Esophagus squamous epithelium (tissue), 4 donors: ENCODE results near the gene KCNB1.
A peak's percentile ranks its signal among the peaks of the same experiment; 100 is the strongest.

Experiments
- CTCF ChIP-seq, 6 experiments: fragments of 450-650 bp in 4 of 6; fragments of 200-600 bp in 2 of 6; sonication (generic) in 2 of 6; IDR thresholded peaks; one replicate each; pipeline ENCODE4 v1.5.1; 2016 to 2019; ENCODE audit warnings: antibody characterized with exemption in 6 of 6, mild to moderate bottlenecking in 4 of 6, moderate library complexity in 4 of 6
- POLR2A ChIP-seq, 4 donors: fragments of 450-650 bp; IDR thresholded peaks; one replicate each; pipeline ENCODE4 v1.6.1; 2017; ENCODE audit warnings: antibody characterized with exemption in 4 of 4, mild to moderate bottlenecking in 4 of 4, moderate library complexity in 3 of 4

GRCh38 chr20:49484180-49485140, 2.0 kb upstream of the KCNB1 start:
- peak; percentile 63 to 88 (median 78) for TF ChIP-seq CTCF (IDR thresholded peaks at IDR 0.05)
- no peak for TF ChIP-seq POLR2A (IDR thresholded peaks at IDR 0.05)
